ENCODE results near the gene THBS2. TPM values are rescaled to one million over a fixed set of nuclear protein-coding genes. Genes with fewer than 3 reads are reported as not detected.
"Not testable (repeated sequence)": the region's sequence is repeated elsewhere in the genome, so short reads cannot be mapped to it uniquely, and the experiment has no call there.

The THBS2 gene
- total RNA-seq, 3 donors from 2014 or later (not counting 1 experiment from before 2014, with no cell fraction given), result not detected

GRCh38 chr6:169265486-169266131, 12.0 kb upstream of the THBS2 start:
- intact Hi-C loops (cut with micrococcal nuclease), result no loop called here
- H3K4me3 Mint-ChIP-seq, result no peak overlapping the region
- no peaks in the 10 kb centered on the region for H3K4me1 ChIP-seq (ENCODE audit: control insufficient read depth, insufficient read depth, low read length)

GRCh38 chr6:169263836-169264608, 10.4 kb upstream of the THBS2 start:
- Mint-ChIP-seq H3K27me3 (ENCODE audit: low read depth in 2 of 2) (peaks cover 6% of the 10 kb centered on the region in 2 donors), H3K4me3 (no peak overlapping the region), H3K36me3 (no peaks in the 10 kb centered on the region), H3K4me1 (peaks cover 0 to 3% of the 10 kb centered on the region in 2 donors), H3K27ac (no peak overlapping the region), H3K9me3 (no peaks in the 10 kb centered on the region)
- Histone ChIP-seq H3K9me3 (ENCODE audit: control insufficient read depth, insufficient read depth, low read length) (no peaks in the 10 kb centered on the region), H3K4me3 (ENCODE audit: low read length) (no peak overlapping the region), H3K27ac (ENCODE audit: low read length) (no peak overlapping the region), H3K36me3 (ENCODE audit: control insufficient read depth, insufficient read depth, low read length) (no peaks in the 10 kb centered on the region), H3K27me3 (ENCODE audit: control insufficient read depth, insufficient read depth, low read length) (no peaks in the 10 kb centered on the region), H3K4me1 (ENCODE audit: control insufficient read depth, insufficient read depth, low read length) (no peaks in the 10 kb centered on the region)
- intact Hi-C loops (cut with micrococcal nuclease), result no loop called here
- WGBS (ENCODE audit: insufficient coverage), result 93% methylated on average over 21 of the region's 21 CpGs
- ATAC-seq, result no peak
- no peak for TF ChIP-seq CTCF (IDR thresholded peaks at IDR 0.05)
- DNase-seq, result no peak

More at GRCh38 chr6:169265486-169266131, 12.0 kb upstream of the THBS2 start:
- Mint-ChIP-seq H3K36me3 (no peaks in the 10 kb centered on the region), H3K27ac (no peak overlapping the region), H3K9me3 (no peaks in the 10 kb centered on the region), H3K27me3 (ENCODE audit: low read depth in 2 of 2) (peaks cover 12 to 18% of the 10 kb centered on the region in 2 donors), H3K4me1 (peaks cover 0 to 3% of the 10 kb centered on the region in 2 donors)
- ATAC-seq, result no peak
- no peak for TF ChIP-seq CTCF (IDR thresholded peaks at IDR 0.05)
- Histone ChIP-seq H3K27me3 (ENCODE audit: control insufficient read depth, insufficient read depth, low read length) (no peaks in the 10 kb centered on the region), H3K9me3 (ENCODE audit: control insufficient read depth, insufficient read depth, low read length) (no peaks in the 10 kb centered on the region), H3K4me3 (ENCODE audit: low read length) (no peak overlapping the region), H3K36me3 (ENCODE audit: control insufficient read depth, insufficient read depth, low read length) (no peaks in the 10 kb centered on the region), H3K27ac (ENCODE audit: low read length) (no peak overlapping the region)
- no peak for DNase-seq
- WGBS (ENCODE audit: insufficient coverage), result 74% methylated on average over 12 of the region's 12 CpGs

- Histone ChIP-seq H3K4me3 (ENCODE audit: low read length) (no peak overlapping the region), H3K36me3 (ENCODE audit: control insufficient read depth, insufficient read depth, low read length) (no peaks in the 10 kb centered on the region), H3K4me1 (ENCODE audit: control insufficient read depth, insufficient read depth, low read length) (no peaks in the 10 kb centered on the region), H3K27ac (ENCODE audit: low read length) (no peak overlapping the region), H3K9me3 (ENCODE audit: control insufficient read depth, insufficient read depth, low read length) (no peaks in the 10 kb centered on the region), H3K27me3 (ENCODE audit: control insufficient read depth, insufficient read depth, low read length) (no peaks in the 10 kb centered on the region)
- DNase-seq, result no peak
- Mint-ChIP-seq H3K9me3 (no peaks in the 10 kb centered on the region), H3K36me3 (no peaks in the 10 kb centered on the region), H3K4me1 (peaks cover 0 to 3% of the 10 kb centered on the region in 2 donors), H3K4me3 (no peak overlapping the region), H3K27me3 (ENCODE audit: low read depth in 2 of 2) (peaks cover 6 to 7% of the 10 kb centered on the region in 2 donors), H3K27ac (no peak overlapping the region)
- intact Hi-C loops (cut with micrococcal nuclease), result no loop called here
- TF ChIP-seq CTCF (IDR thresholded peaks at IDR 0.05), result no peak
- no peak for ATAC-seq
- 51% methylated on average over 3 of the region's 3 CpGs for whole genome bisulfite sequencing (ENCODE audit: insufficient coverage)
Observed at GRCh38 chr6:169263374-169263773, 9.7 kb upstream of the THBS2 start.

- intact Hi-C loops (cut with micrococcal nuclease); H3K27ac Mint-ChIP-seq: not testable (repeated sequence)
Observed at GRCh38 chr6:169262602-169263001, 9.0 kb upstream of the THBS2 start.

More at GRCh38 chr6:169262602-169263001, 9.0 kb upstream of the THBS2 start:
- not testable (repeated sequence) for H3K4me1 ChIP-seq (ENCODE audit: control insufficient read depth, insufficient read depth, low read length); H3K36me3 ChIP-seq (ENCODE audit: control insufficient read depth, insufficient read depth, low read length); H3K9me3 Mint-ChIP-seq; H3K9me3 ChIP-seq (ENCODE audit: control insufficient read depth, insufficient read depth, low read length); H3K4me3 ChIP-seq (ENCODE audit: low read length); DNase-seq; H3K4me3 Mint-ChIP-seq; ATAC-seq; H3K36me3 Mint-ChIP-seq; H3K27me3 Mint-ChIP-seq (ENCODE audit: low read depth in 2 of 2); H3K4me1 Mint-ChIP-seq; H3K27ac ChIP-seq (ENCODE audit: low read length); H3K27me3 ChIP-seq (ENCODE audit: control insufficient read depth, insufficient read depth, low read length)
- 89% methylated on average over 13 of the region's 14 CpGs for WGBS (ENCODE audit: insufficient coverage)

Data from natural killer cell (primary cell).